Glutamatergic neuron (in vitro differentiated cells): ENCODE results near the gene FNDC4. TPM values are rescaled to one million over a fixed set of nuclear protein-coding genes. Genes with fewer than 3 reads are reported as not detected.

Experiments used
- DNase-seq: peaks from one replicate; pipeline ENCODE4 v3.0.0; 2022
- H3K27ac Mint-ChIP-seq: one replicate; pipeline ENCODE4 v1.8.0; 2020; ENCODE audit warnings: mild to moderate bottlenecking, mixed read lengths, inconsistent platforms; ENCODE audit not compliant: unreplicated experiment
- H3K27me3 Mint-ChIP-seq: one replicate; pipeline ENCODE4 v1.8.0; 2020; ENCODE audit warnings: mild to moderate bottlenecking, moderate library complexity, mixed read lengths, inconsistent platforms; ENCODE audit not compliant: unreplicated experiment
- H3K36me3 Mint-ChIP-seq: one replicate; pipeline ENCODE4 v1.8.0; 2020; ENCODE audit warnings: mild to moderate bottlenecking, mixed read lengths, inconsistent platforms; ENCODE audit not compliant: unreplicated experiment
- H3K4me1 Mint-ChIP-seq: one replicate; pipeline ENCODE4 v1.8.0; 2020; ENCODE audit warnings: mild to moderate bottlenecking, low read depth, mixed read lengths, inconsistent platforms; ENCODE audit not compliant: unreplicated experiment
- H3K4me3 Mint-ChIP-seq: one replicate; pipeline ENCODE4 v1.8.0; 2020; ENCODE audit warnings: mild to moderate bottlenecking, mixed read lengths, inconsistent platforms; ENCODE audit not compliant: unreplicated experiment
- H3K9me3 Mint-ChIP-seq: one replicate; pipeline ENCODE4 v1.8.0; 2020; ENCODE audit warnings: mild to moderate bottlenecking, moderate library complexity, mixed read lengths, inconsistent platforms; ENCODE audit not compliant: unreplicated experiment
- total RNA-seq: library from RNA; stranded (reverse); fragmentation: NEBNext Ultra II Directional; extraction: Animal tissue kit (Norgen Biotek cat#: 25700); gene quantifications from one replicate; pipeline ENCODE4 v1.2.1, GENCODE V29; 2021; ENCODE audit not compliant: unreplicated experiment
- TF ChIP-seq, protein P1 (sequence below): fragments of 200-600 bp; sonication (generic); IDR thresholded peaks from one replicate; pipeline ENCODE4 v1.5.0; 2021; ENCODE audit not compliant: partially characterized antibody, unreplicated experiment

The FNDC4 gene
- total RNA-seq, 1 donor from 2014 or later = 15.2 TPM

DNA sequence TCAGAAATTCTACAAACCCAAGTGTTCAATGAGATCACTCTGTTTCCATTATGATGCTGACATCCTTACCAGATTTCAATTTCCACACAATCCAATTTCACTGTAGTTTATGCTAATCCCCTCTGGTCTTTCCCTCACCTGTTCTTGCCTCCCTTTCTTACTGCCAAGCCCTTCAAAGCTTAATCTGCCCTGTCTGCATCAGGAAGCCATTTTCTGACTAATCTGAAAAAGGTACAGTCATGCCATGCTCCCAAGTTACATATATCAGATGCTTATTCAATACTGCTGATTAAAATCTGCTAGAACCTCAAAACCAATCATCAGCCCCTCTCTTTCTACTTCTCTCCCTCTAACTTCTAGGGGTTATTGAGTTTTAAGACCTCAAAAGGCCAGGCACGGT is 43.9 kb downstream of the FNDC4 start:
- Mint-ChIP-seq H3K36me3 (peaks cover 6% of the 10 kb centered on the region), H3K27ac (no peak overlapping the region), H3K9me3 (no peaks in the 10 kb centered on the region), H3K4me1 (no peaks in the 10 kb centered on the region), H3K27me3 (no peaks in the 10 kb centered on the region), H3K4me3 (no peak overlapping the region)
- DNase-seq = no peak
- TF ChIP-seq, protein P1, sequence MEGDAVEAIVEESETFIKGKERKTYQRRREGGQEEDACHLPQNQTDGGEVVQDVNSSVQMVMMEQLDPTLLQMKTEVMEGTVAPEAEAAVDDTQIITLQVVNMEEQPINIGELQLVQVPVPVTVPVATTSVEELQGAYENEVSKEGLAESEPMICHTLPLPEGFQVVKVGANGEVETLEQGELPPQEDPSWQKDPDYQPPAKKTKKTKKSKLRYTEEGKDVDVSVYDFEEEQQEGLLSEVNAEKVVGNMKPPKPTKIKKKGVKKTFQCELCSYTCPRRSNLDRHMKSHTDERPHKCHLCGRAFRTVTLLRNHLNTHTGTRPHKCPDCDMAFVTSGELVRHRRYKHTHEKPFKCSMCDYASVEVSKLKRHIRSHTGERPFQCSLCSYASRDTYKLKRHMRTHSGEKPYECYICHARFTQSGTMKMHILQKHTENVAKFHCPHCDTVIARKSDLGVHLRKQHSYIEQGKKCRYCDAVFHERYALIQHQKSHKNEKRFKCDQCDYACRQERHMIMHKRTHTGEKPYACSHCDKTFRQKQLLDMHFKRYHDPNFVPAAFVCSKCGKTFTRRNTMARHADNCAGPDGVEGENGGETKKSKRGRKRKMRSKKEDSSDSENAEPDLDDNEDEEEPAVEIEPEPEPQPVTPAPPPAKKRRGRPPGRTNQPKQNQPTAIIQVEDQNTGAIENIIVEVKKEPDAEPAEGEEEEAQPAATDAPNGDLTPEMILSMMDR = no peak

DNA sequence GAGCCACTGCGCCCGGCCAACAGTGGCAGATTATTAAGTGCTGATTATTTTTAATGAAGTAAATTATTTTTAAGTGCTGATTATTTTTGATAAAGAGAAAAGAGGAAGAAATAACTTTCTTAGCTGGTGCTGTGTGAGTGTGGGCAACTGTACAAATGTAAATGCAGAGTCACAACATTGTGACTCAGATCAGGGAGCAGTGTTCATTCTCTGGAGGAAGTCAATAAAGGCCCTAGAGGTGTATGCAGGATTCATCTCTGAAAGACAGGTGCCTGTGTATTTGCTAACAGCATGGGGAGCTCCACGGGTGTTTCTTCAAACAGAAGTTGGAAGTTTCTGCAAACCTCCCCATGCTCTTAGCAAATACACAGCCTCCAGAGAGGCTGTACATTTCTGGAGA is 46.6 kb downstream of the FNDC4 start:
- Mint-ChIP-seq H3K36me3 (peaks cover 6% of the 10 kb centered on the region), H3K4me3 (no peak overlapping the region), H3K4me1 (no peaks in the 10 kb centered on the region), H3K27ac (no peak overlapping the region), H3K9me3 (no peaks in the 10 kb centered on the region), H3K27me3 (no peaks in the 10 kb centered on the region)
- TF ChIP-seq, protein P1 = no peak
- DNase-seq = no peak

DNA sequence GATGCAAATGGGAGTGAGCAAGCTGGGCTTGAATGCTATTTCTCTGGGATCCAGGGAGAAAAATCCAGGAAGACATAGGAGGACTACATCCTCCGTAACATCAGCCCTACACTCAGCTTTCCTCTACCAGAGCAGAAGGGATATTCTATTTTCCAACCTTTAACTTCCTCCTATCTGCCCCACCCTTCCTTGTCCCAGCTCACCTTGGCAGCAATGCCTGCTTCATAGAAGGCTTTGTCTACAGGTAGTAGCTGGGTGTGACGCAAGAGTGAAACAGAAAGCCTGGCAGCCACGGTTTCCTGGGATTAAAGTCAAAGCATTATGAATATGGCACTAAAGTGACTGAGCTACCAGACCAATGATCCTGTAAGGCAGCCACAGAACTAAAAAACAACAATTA is 48.9 kb downstream of the FNDC4 start:
- no peak overlapping the region for H3K27ac Mint-ChIP-seq
- H3K4me1 Mint-ChIP-seq = no peaks in the 10 kb centered on the region
- H3K9me3 Mint-ChIP-seq = peaks cover 2% of the 10 kb centered on the region

DNA sequence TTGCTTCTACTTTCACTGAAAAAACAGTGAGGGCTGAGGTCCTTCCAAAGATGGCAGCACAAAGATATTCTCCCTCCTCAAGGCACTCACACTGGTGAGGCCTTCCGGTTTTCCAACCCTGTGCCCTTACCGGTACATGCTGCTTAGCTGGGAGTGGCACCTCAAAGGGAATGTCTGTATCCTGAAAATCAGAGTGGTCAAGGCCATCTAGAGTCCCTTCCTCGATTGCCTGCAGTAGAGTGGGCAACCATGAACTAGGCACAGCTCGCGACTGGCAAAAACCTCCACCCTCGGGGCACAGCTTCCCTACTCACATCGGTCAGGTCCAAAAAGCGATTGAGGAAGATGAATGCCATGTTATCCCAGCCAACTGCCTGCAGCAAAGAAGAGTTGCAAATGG is 49.4 kb downstream of the FNDC4 start:
- Mint-ChIP-seq H3K27me3 (no peaks in the 10 kb centered on the region), H3K36me3 (peaks cover 6% of the 10 kb centered on the region), H3K9me3 (peaks cover 2% of the 10 kb centered on the region), H3K4me3 (no peak overlapping the region), H3K27ac (no peak overlapping the region), H3K4me1 (no peaks in the 10 kb centered on the region)
- TF ChIP-seq, protein P1 = no peak
- DNase-seq = no peak

More for the DNA sequence above, 48.9 kb downstream of the FNDC4 start:
- peaks cover 6% of the 10 kb centered on the region for H3K36me3 Mint-ChIP-seq
- no peaks in the 10 kb centered on the region for H3K27me3 Mint-ChIP-seq
- no peak overlapping the region for H3K4me3 Mint-ChIP-seq
- DNase-seq = no peak
- TF ChIP-seq, protein P1 = no peak

DNA sequence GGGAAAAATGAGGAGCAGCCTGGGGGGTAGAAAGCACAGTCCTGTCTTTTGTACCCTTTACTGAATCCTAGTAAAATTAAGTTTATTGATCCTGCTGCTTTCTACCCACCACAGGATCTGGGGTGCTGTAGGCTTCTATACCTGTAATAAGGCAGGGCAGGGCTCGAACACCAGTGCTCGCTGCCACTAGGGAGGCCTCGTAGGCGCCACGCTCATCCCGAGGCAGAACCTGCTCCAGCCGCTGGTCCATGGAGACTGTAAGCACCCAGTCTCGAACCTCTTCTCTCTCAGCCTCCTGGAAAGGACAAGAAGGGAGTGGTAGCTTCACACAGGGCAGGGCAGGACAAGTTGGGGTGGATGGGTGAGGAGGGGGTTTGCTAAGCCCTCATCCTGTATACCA is 49.8 kb downstream of the FNDC4 start:
- Mint-ChIP-seq H3K9me3 (peaks cover 4% of the 10 kb centered on the region), H3K27me3 (peaks cover 2% of the 10 kb centered on the region), H3K4me3 (no peak overlapping the region), H3K27ac (no peak overlapping the region), H3K36me3 (peaks cover 10% of the 10 kb centered on the region), H3K4me1 (no peaks in the 10 kb centered on the region)
- TF ChIP-seq, protein P1 = no peak
- DNase-seq = no peak
